Measurements from ENCODE around the gene ZNF75A.

- TF ChIP-seq SUZ12 (IDR thresholded peaks at IDR 0.05; ENCODE audit: extremely low read depth, insufficient read depth, insufficient read length), result no peak
- TF ChIP-seq ZNF274 (IDR thresholded peaks at IDR 0.05; ENCODE audit: low read depth, low read length), result no peak
- TF ChIP-seq YY1 (IDR thresholded peaks at IDR 0.05; ENCODE audit: insufficient read depth, insufficient read length), result no peak
These were observed 21.5 kb upstream of the ZNF75A start for GRCh38 chr16:3283543-3284447.

Measured in NT2/D1 (cell line).